ENCODE measurements around the gene ZNF565.

Gene ZNF565

DNA sequence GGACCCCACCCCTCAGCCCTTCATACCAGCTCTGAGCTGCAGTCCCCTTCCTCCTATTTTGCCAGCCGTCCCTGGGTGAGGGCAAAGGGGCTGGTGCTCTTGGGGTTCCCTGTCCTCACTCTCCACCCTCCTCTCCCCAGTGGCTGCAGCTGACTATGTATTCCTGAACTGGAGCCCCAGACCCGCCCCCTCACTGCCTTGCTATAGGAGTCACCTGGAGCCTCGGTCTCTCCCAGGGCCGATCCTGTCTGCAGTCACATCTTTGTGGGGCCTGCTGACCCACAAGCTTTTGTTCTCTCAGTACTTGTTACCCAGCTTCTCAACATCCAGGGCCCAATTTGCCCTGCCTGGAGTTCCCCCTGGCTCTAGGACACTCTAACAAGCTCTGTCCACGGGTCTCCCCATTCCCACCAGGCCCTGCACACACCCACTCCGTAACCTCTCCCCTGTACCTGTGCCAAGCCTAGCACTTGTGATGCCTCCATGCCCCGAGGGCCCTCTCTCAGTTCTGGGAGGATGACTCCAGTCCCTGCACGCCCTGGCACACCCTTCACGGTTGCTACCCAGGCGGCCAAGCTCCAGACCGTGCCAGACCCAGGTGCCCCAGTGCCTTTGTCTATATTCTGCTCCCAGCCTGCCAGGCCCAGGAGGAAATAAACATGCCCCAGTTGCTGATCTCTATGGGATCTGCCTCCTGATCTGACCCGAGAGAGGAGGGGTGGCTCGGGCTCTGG, 64.6 kb downstream of the ZNF565 start:
- no peak overlapping the region for H3K4me3 ChIP-seq (ENCODE audit: low read length in 2 of 2)
- no peak overlapping the region for H3K9ac ChIP-seq (ENCODE audit: low read length in 2 of 2)
- H3K36me3 ChIP-seq (ENCODE audit: control insufficient read depth in 2 of 2, insufficient read depth in 2 of 2, low read length in 2 of 2), result peaks cover 36 to 39% of the 10 kb centered on the region in 2 donors
- H3K27ac ChIP-seq (ENCODE audit: low read length), result no peak overlapping the region
- H3K4me1 ChIP-seq (ENCODE audit: control insufficient read depth, insufficient read depth, low read length), result peaks cover 15% of the 10 kb centered on the region
- H3K27me3 ChIP-seq (ENCODE audit: control insufficient read depth in 1 of 2, insufficient read depth in 2 of 2, low read length in 2 of 2), result no peaks in the 10 kb centered on the region
- no peaks in the 10 kb centered on the region for H3K9me3 ChIP-seq (ENCODE audit: control insufficient read depth in 2 of 2, low read length in 2 of 2)

DNA sequence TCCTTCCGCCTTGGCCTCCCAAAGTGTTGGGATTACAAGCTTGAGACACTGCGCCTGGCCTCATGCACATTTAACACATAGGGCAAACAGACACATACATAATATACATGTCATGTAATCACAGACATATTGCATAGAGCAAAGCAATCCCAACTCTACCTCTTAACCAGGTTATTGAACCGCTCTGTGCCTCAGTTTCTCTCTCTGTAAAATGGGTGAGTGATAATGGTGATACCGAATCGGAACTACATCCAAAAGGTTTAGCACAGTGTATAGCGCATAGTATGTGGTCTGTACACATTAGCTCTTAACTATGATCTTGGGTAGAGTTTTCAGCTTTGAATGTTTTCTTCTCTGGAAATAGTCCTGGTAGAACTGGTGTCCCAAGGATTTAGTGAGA, 69.8 kb downstream of the ZNF565 start:
- Histone ChIP-seq H3K27me3 (ENCODE audit: control insufficient read depth in 1 of 2, insufficient read depth in 2 of 2, low read length in 2 of 2) (no peaks in the 10 kb centered on the region), H3K36me3 (ENCODE audit: control insufficient read depth in 2 of 2, insufficient read depth in 2 of 2, low read length in 2 of 2) (peaks cover 38 to 45% of the 10 kb centered on the region in 2 donors)

DNA sequence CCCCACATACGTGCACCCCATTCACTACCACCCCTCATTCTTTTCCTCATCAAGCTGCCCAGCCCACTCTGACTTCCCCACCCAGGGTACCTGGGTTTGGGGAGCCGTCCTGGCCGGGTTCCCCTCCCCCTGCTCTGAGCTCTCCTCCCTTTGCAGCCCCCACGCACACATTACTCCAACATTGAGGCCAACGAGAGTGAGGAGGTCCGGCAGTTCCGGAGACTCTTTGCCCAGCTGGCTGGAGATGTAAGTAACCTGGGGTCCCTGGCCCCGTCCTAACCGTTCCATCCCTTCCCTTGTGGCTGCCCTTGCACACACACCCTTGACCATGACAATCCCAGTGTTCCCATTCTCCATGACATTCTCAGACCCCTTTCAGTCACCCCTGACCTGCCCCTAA, 72.0 kb downstream of the ZNF565 start:
- Histone ChIP-seq H3K36me3 (ENCODE audit: control insufficient read depth in 2 of 2, insufficient read depth in 2 of 2, low read length in 2 of 2) (peaks cover 30 to 32% of the 10 kb centered on the region in 2 donors), H3K27ac (ENCODE audit: low read length) (no peak overlapping the region), H3K4me1 (ENCODE audit: control insufficient read depth, insufficient read depth, low read length) (peaks cover 13% of the 10 kb centered on the region), H3K9me3 (ENCODE audit: control insufficient read depth in 2 of 2, low read length in 2 of 2) (no peaks in the 10 kb centered on the region), H3K27me3 (ENCODE audit: control insufficient read depth in 1 of 2, insufficient read depth in 2 of 2, low read length in 2 of 2) (no peaks in the 10 kb centered on the region), H3K4me3 (ENCODE audit: low read length in 2 of 2) (no peak overlapping the region), H3K9ac (ENCODE audit: low read length in 2 of 2) (no peak overlapping the region)

More for the DNA sequence above, 69.8 kb downstream of the ZNF565 start:
- H3K4me1 ChIP-seq (ENCODE audit: control insufficient read depth, insufficient read depth, low read length), result peaks cover 8% of the 10 kb centered on the region
- H3K9me3 ChIP-seq (ENCODE audit: control insufficient read depth in 2 of 2, low read length in 2 of 2), result no peaks in the 10 kb centered on the region
- no peak overlapping the region for H3K9ac ChIP-seq (ENCODE audit: low read length in 2 of 2)
- H3K27ac ChIP-seq (ENCODE audit: low read length), result no peak overlapping the region
- H3K4me3 ChIP-seq (ENCODE audit: low read length in 2 of 2), result no peak overlapping the region

DNA sequence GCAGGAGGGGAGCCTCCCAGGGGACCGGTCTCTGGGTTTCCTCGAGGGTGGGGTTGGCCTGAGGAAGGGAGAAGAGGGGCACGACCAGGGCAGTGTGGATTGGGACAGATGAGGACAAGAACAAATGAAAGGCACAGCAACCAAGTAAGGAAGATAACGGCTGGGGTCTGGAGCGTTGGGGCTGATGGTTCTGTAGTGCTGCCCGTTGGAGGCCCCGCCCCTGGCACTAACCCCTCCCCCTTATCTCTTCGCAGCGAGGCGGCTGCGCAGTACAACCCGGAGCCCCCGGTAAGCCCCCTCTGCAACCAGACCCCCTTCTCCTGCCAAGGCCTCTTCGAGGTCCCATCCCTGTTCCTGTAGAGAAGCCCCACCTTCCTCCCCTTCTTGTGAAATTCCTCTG, 72.4 kb downstream of the ZNF565 start:
- Histone ChIP-seq H3K9me3 (ENCODE audit: control insufficient read depth in 2 of 2, low read length in 2 of 2) (no peaks in the 10 kb centered on the region), H3K4me3 (ENCODE audit: low read length in 2 of 2) (no peak overlapping the region), H3K9ac (ENCODE audit: low read length in 2 of 2) (no peak overlapping the region), H3K36me3 (ENCODE audit: control insufficient read depth in 2 of 2, insufficient read depth in 2 of 2, low read length in 2 of 2) (peaks cover 28 to 29% of the 10 kb centered on the region in 2 donors), H3K27ac (ENCODE audit: low read length) (peak overlapping the region; percentile 31), H3K4me1 (ENCODE audit: control insufficient read depth, insufficient read depth, low read length) (peaks cover 14% of the 10 kb centered on the region), H3K27me3 (ENCODE audit: control insufficient read depth in 1 of 2, insufficient read depth in 2 of 2, low read length in 2 of 2) (no peaks in the 10 kb centered on the region)

GRCh38 chr19:36141039-36141927, 73.2 kb downstream of the ZNF565 start:
- Histone ChIP-seq H3K36me3 (ENCODE audit: control insufficient read depth in 2 of 2, insufficient read depth in 2 of 2, low read length in 2 of 2) (peaks cover 21 to 22% of the 10 kb centered on the region in 2 donors), H3K9ac (ENCODE audit: low read length in 2 of 2) (peak overlapping the region; percentile 5 to 100), H3K4me3 (ENCODE audit: low read length in 2 of 2) (peak overlapping the region; percentile 47 to 98), H3K27me3 (ENCODE audit: control insufficient read depth in 1 of 2, insufficient read depth in 2 of 2, low read length in 2 of 2) (no peaks in the 10 kb centered on the region), H3K4me1 (ENCODE audit: control insufficient read depth, insufficient read depth, low read length) (peaks cover 20% of the 10 kb centered on the region), H3K27ac (ENCODE audit: low read length) (peak overlapping the region; percentile 99), H3K9me3 (ENCODE audit: control insufficient read depth in 2 of 2, low read length in 2 of 2) (no peaks in the 10 kb centered on the region)

DNA sequence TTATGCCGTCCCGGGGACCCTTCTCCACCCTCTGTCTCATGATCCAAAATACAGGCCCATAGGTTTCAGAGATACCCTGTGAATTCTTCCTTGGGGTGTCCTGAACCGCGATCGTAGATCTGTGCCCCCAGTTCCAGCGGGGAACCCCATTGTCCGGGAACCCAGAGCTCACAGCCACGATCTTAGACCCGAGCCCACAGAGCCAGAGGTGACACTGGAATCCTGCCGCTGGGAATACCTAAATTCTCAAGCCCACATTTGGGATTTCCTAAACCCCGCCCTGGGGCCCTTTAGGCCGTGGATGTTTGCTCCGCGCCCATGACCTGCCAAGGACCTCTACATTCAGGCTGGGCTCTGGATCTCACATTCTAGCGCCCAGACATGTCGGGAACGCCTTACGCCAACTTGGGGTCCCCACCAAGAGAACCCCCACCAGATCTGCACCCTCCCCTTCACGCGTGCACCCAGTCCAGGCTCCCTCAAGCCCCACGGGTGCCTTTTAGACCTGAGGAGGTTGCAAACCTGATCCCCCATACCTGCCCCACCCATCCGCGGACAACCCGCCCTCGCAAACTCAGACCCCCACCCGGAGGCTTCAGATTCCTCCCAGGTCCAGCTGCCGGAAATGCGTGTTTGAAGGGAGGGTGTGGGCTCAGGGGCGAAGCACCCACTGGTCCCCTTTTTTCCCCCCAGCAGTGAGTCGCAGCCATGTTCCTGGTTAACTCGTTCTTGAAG, 74.0 kb downstream of the ZNF565 start:
- Histone ChIP-seq H3K4me3 (ENCODE audit: low read length in 2 of 2) (peak overlapping the region; percentile 96 to 98), H3K4me1 (ENCODE audit: control insufficient read depth, insufficient read depth, low read length) (peaks cover 22% of the 10 kb centered on the region), H3K9me3 (ENCODE audit: control insufficient read depth in 2 of 2, low read length in 2 of 2) (no peaks in the 10 kb centered on the region), H3K27me3 (ENCODE audit: control insufficient read depth in 1 of 2, insufficient read depth in 2 of 2, low read length in 2 of 2) (no peaks in the 10 kb centered on the region), H3K9ac (ENCODE audit: low read length in 2 of 2) (peak overlapping the region; percentile 99 to 100), H3K36me3 (ENCODE audit: control insufficient read depth in 2 of 2, insufficient read depth in 2 of 2, low read length in 2 of 2) (peaks cover 12 to 14% of the 10 kb centered on the region in 2 donors), H3K27ac (ENCODE audit: low read length) (peak overlapping the region; percentile 99)

DNA sequence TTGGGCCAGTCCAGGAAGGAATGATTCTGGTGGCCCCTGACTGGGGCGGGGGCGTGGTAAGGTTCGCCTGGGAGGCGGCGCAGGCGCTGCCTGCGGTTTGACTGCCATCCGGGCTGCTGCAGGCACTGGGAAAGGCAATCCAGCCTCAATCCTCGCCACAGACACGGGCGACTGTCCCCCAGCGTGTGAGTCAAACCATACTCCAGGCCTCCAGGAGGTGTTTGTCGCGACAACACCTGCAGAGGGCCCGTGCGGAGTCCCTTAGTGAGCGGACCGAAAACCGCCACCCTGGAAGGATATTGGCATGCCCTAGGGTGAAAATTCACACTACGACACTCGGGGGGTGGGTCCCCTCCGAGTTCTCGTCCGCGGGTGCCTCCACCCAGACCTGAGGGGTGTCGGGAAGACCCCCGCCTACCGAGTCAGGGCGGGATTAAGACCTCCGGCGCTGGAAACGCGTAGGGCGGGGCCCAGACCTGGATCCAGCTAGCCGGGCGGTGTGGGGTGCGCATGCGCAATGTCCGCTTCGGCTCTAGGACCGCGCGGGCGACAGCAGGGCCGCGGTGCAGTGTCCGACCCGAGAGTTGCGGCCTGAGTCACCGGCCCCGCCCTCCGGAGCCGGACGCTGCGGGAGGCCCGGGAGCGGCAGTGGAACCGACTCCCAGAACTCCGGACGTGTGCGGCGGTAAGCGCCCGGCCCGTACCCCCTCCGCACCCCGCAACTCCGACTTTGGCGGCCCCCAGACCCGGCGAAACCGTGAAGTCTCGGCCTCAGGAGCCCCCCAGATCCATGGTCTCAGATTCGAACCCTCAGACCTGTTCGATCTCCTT, 74.8 kb downstream of the ZNF565 start, which contains the start of gene CAPNS1:
TSS of gene CAPNS1 (plus strand) at position 594 of the 831 bp plus-strand sequence. CDS start 946 bp downstream, outside the sequence.
- H3K4me1 ChIP-seq (ENCODE audit: control insufficient read depth, insufficient read depth, low read length), result peaks cover 22% of the 10 kb centered on the region
- peak within 1 kb of the TSS; percentile 99 for H3K27ac ChIP-seq (ENCODE audit: low read length)
- peak within 1 kb of the TSS; percentile 99 to 100 for H3K9ac ChIP-seq (ENCODE audit: low read length in 2 of 2)

GRCh38 chr19:36139120-36139472, 75.4 kb downstream of the ZNF565 start:
- Histone ChIP-seq H3K4me3 (ENCODE audit: low read length in 2 of 2) (peak overlapping the region; percentile 96 to 98), H3K9ac (ENCODE audit: low read length in 2 of 2) (peak overlapping the region; percentile 95 to 100), H3K9me3 (ENCODE audit: control insufficient read depth in 2 of 2, low read length in 2 of 2) (no peaks in the 10 kb centered on the region), H3K27me3 (ENCODE audit: control insufficient read depth in 1 of 2, insufficient read depth in 2 of 2, low read length in 2 of 2) (no peaks in the 10 kb centered on the region), H3K27ac (ENCODE audit: low read length) (peak overlapping the region; percentile 99), H3K36me3 (ENCODE audit: control insufficient read depth in 2 of 2, insufficient read depth in 2 of 2, low read length in 2 of 2) (peaks cover 7 to 8% of the 10 kb centered on the region in 2 donors), H3K4me1 (ENCODE audit: control insufficient read depth, insufficient read depth, low read length) (peaks cover 22% of the 10 kb centered on the region)

More for the DNA sequence above, 74.8 kb downstream of the ZNF565 start, which contains the start of gene CAPNS1:
- H3K27me3 ChIP-seq (ENCODE audit: control insufficient read depth in 1 of 2, insufficient read depth in 2 of 2, low read length in 2 of 2), result no peaks in the 10 kb centered on the region
- H3K9me3 ChIP-seq (ENCODE audit: control insufficient read depth in 2 of 2, low read length in 2 of 2), result no peaks in the 10 kb centered on the region
- H3K4me3 ChIP-seq (ENCODE audit: low read length in 2 of 2), result peak within 1 kb of the TSS; percentile 96 to 98
- peaks cover 9 to 12% of the 10 kb centered on the region in 2 donors for H3K36me3 ChIP-seq (ENCODE audit: control insufficient read depth in 2 of 2, insufficient read depth in 2 of 2, low read length in 2 of 2)

- Histone ChIP-seq H3K27me3 (ENCODE audit: control insufficient read depth in 1 of 2, insufficient read depth in 2 of 2, low read length in 2 of 2) (no peaks in the 10 kb centered on the region), H3K4me3 (ENCODE audit: low read length in 2 of 2) (peak overlapping the region in 1 of 2 donors; percentile 22), H3K9ac (ENCODE audit: low read length in 2 of 2) (no peak overlapping the region), H3K36me3 (ENCODE audit: control insufficient read depth in 2 of 2, insufficient read depth in 2 of 2, low read length in 2 of 2) (no peaks in the 10 kb centered on the region), H3K9me3 (ENCODE audit: control insufficient read depth in 2 of 2, low read length in 2 of 2) (no peaks in the 10 kb centered on the region), H3K4me1 (ENCODE audit: control insufficient read depth, insufficient read depth, low read length) (peaks cover 22% of the 10 kb centered on the region), H3K27ac (ENCODE audit: low read length) (peak overlapping the region; percentile 41)
Measured at GRCh38 chr19:36136964-36137686, 77.3 kb downstream of the ZNF565 start.
